ENCODE data around the gene TMEM219.
"Not testable (repeated sequence)": the region's sequence is repeated elsewhere in the genome, so short reads cannot be mapped to it uniquely, and the experiment has no call there.

GRCh38 chr16:30012598-30012997 lies 50.7 kb downstream of the TMEM219 start:
- TF ChIP-seq CTCF (IDR thresholded peaks at IDR 0.05; ENCODE audit: control extremely low read depth in 1 of 3, insufficient read depth in 1 of 3, low read depth in 1 of 3, low read length in 3 of 3); RAD21 (IDR thresholded peaks at IDR 0.05 in 1 of 2, conservative IDR thresholded peaks at IDR 0.05 in 1 of 2; ENCODE audit: low read depth in 2 of 2, low read length in 2 of 2); TCF12 (IDR thresholded peaks at IDR 0.05; ENCODE audit: low read depth, low read length); SP1 (IDR thresholded peaks at IDR 0.05; ENCODE audit: low read depth, low read length); EZH2 (IDR thresholded peaks at IDR 0.05; ENCODE audit: low read depth, low read length, severe bottlenecking); CHD2 (IDR thresholded peaks at IDR 0.05; ENCODE audit: low read length); YY1 (IDR thresholded peaks at IDR 0.05; ENCODE audit: low read depth, low read length); RFX5 (IDR thresholded peaks at IDR 0.05; ENCODE audit: borderline replicate concordance, low read depth, low read length); POLR2A (IDR thresholded peaks at IDR 0.05; ENCODE audit: control extremely low read depth in 1 of 2, low read depth in 2 of 2, low read length in 2 of 2): not testable (repeated sequence)

Measured in H1 (cell line).